ENCODE results near the gene KXD1. TPM values are rescaled to one million over a fixed set of nuclear protein-coding genes. Genes with fewer than 3 reads are reported as not detected.

The KXD1 gene
- total RNA-seq, 1 donor from 2014 or later = 77.7 TPM

GRCh38 chr19:18608102-18608804 is 50.6 kb downstream of the KXD1 start:
- H3K4me3 Mint-ChIP-seq (ENCODE audit: low read depth) = no peak overlapping the region
- H3K36me3 Mint-ChIP-seq (ENCODE audit: insufficient read depth) = no peaks in the 10 kb centered on the region
- H3K4me1 Mint-ChIP-seq (ENCODE audit: low read depth) = peaks cover 26% of the 10 kb centered on the region
- no peak for DNase-seq (ENCODE audit: low spot score, unreplicated experiment)
- H3K27ac Mint-ChIP-seq = no peak overlapping the region
- no peaks in the 10 kb centered on the region for H3K9me3 Mint-ChIP-seq (ENCODE audit: low read depth)
- TF ChIP-seq CTCF (IDR thresholded peaks at IDR 0.05; ENCODE audit: unreplicated experiment) = no peak
- H3K27me3 Mint-ChIP-seq = peaks cover 60% of the 10 kb centered on the region

GRCh38 chr19:18608805-18609716 is 51.4 kb downstream of the KXD1 start:
- Mint-ChIP-seq H3K4me3 (ENCODE audit: low read depth) (no peak overlapping the region), H3K27me3 (peaks cover 67% of the 10 kb centered on the region)

GRCh38 chr19:18609717-18610051 is 52.0 kb downstream of the KXD1 start:
- no peak overlapping the region for H3K27ac Mint-ChIP-seq
- peaks cover 27% of the 10 kb centered on the region for H3K4me1 Mint-ChIP-seq (ENCODE audit: low read depth)
- no peaks in the 10 kb centered on the region for H3K36me3 Mint-ChIP-seq (ENCODE audit: insufficient read depth)
- no peak for TF ChIP-seq CTCF (IDR thresholded peaks at IDR 0.05; ENCODE audit: unreplicated experiment)
- H3K27me3 Mint-ChIP-seq = peaks cover 67% of the 10 kb centered on the region
- H3K9me3 Mint-ChIP-seq (ENCODE audit: low read depth) = no peaks in the 10 kb centered on the region
- H3K4me3 Mint-ChIP-seq (ENCODE audit: low read depth) = no peak overlapping the region
- DNase-seq (ENCODE audit: low spot score, unreplicated experiment) = no peak

More at GRCh38 chr19:18608805-18609716, 51.4 kb downstream of the KXD1 start:
- DNase-seq (ENCODE audit: low spot score, unreplicated experiment) = no peak
- Mint-ChIP-seq H3K36me3 (ENCODE audit: insufficient read depth) (no peaks in the 10 kb centered on the region), H3K4me1 (ENCODE audit: low read depth) (peaks cover 27% of the 10 kb centered on the region), H3K27ac (no peak overlapping the region), H3K9me3 (ENCODE audit: low read depth) (no peaks in the 10 kb centered on the region)
- no peak for TF ChIP-seq CTCF (IDR thresholded peaks at IDR 0.05; ENCODE audit: unreplicated experiment)

DNA sequence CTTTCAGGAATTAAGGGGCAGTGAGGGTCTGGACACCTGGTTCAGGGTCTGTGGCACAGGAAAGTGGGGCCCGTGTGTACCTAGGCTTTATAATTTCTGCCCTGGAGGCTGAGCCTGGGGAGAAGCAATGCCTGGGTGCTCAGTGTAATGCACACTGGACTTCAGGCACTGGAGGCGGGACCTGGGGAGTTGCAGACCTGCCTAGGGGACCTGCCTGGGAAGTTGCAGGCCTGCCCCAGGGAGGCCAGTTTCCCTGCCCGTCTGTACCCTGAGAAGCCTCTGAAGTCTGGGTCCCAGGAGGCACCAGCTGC is 52.5 kb downstream of the KXD1 start:
- Mint-ChIP-seq H3K36me3 (ENCODE audit: insufficient read depth) (no peaks in the 10 kb centered on the region), H3K27me3 (peaks cover 67% of the 10 kb centered on the region), H3K4me1 (ENCODE audit: low read depth) (peaks cover 27% of the 10 kb centered on the region), H3K27ac (no peak overlapping the region), H3K9me3 (ENCODE audit: low read depth) (no peaks in the 10 kb centered on the region), H3K4me3 (ENCODE audit: low read depth) (no peak overlapping the region)
- no peak for DNase-seq (ENCODE audit: low spot score, unreplicated experiment)
- no peak for TF ChIP-seq CTCF (IDR thresholded peaks at IDR 0.05; ENCODE audit: unreplicated experiment)

- Mint-ChIP-seq H3K27ac (peak overlapping the region; percentile 62), H3K27me3 (peaks cover 66% of the 10 kb centered on the region), H3K36me3 (ENCODE audit: insufficient read depth) (no peaks in the 10 kb centered on the region), H3K9me3 (ENCODE audit: low read depth) (no peaks in the 10 kb centered on the region), H3K4me1 (ENCODE audit: low read depth) (peaks cover 24% of the 10 kb centered on the region), H3K4me3 (ENCODE audit: low read depth) (peak overlapping the region; percentile 62)
- TF ChIP-seq CTCF (IDR thresholded peaks at IDR 0.05; ENCODE audit: unreplicated experiment) = no peak
- DNase-seq (ENCODE audit: low spot score, unreplicated experiment) = no peak
Measured at GRCh38 chr19:18610556-18611326, 53.1 kb downstream of the KXD1 start.

Measured in progenitor cell of endocrine pancreas (in vitro differentiated cells).